Thoracic aorta (tissue), 2 donors: ENCODE measurements around the gene BHMT. TPM values are rescaled to one million over a fixed set of nuclear protein-coding genes. Genes with fewer than 3 reads are reported as not detected.

ENCODE experiments used
- ATAC-seq: fragments of 150-250 bp; one replicate; pipeline ENCODE4 v1.8.0; 2017; ENCODE audit warnings: low read depth; ENCODE audit not compliant: insufficient number of reproducible peaks, low FRiP score
- DNase-seq: peaks from one replicate; pipeline ENCODE4 v3.0.0-alpha.2; 2020; ENCODE audit warnings: low spot score
- H3K27ac ChIP-seq, 2 donors: fragments of 200-600 bp; sonication (generic); 1 replicate in 1 of 2; 2 replicates in 1 of 2; pipeline ENCODE4 v1.5.1; 2016; ENCODE audit warnings: mild to moderate bottlenecking in 2 of 2, moderate library complexity in 2 of 2
- H3K27me3 ChIP-seq: fragments of 200-600 bp; sonication (generic); replicated peaks from 2 replicates; pipeline ENCODE4 v1.6.0; 2016; ENCODE audit warnings: mild to moderate bottlenecking; ENCODE audit not compliant: insufficient read depth
- H3K36me3 ChIP-seq: fragments of 200-600 bp; sonication (generic); one replicate; pipeline ENCODE4 v1.5.1; 2016
- H3K4me1 ChIP-seq, 2 donors: fragments of 200-600 bp; sonication (generic); 1 replicate in 1 of 2; 2 replicates in 1 of 2; pipeline versions ENCODE4 v1.5.1 to v1.6.0; 2016; ENCODE audit warnings: low read depth in 2 of 2, mild to moderate bottlenecking in 1 of 2; ENCODE audit not compliant: control insufficient read depth in 1 of 2
- H3K4me3 ChIP-seq: fragments of 200-600 bp; sonication (generic); 2 replicates; pipeline ENCODE4 v1.5.1; 2016; ENCODE audit warnings: mild to moderate bottlenecking
- H3K9me3 ChIP-seq: fragments of 200-600 bp; sonication (generic); 2 replicates; pipeline ENCODE4 v1.5.1; 2016
- CTCF ChIP-seq: fragments of 200-600 bp; sonication (generic); IDR thresholded peaks from one replicate; pipeline ENCODE4 v1.5.1; 2019; ENCODE audit warnings: antibody characterized with exemption
- total RNA-seq, 2 donors: library from RNA; depleted of rRNA; stranded (reverse); fragments of >200 nt; gene quantifications; one replicate each; pipeline versions ENCODE4 v1.1.0 to v1.2.3, GENCODE V29; 2016

The BHMT gene
- total RNA-seq, 2 donors from 2014 or later = 0.41 to 2.0 TPM

GRCh38 chr5:79124607-79125006 lies 13.0 kb downstream of the BHMT start:
- Histone ChIP-seq H3K9me3 (no peaks in the 10 kb centered on the region), H3K27me3 (no peaks in the 10 kb centered on the region), H3K36me3 (no peaks in the 10 kb centered on the region), H3K27ac (no peak overlapping the region), H3K4me1 (no peaks in the 10 kb centered on the region), H3K4me3 (no peak overlapping the region)
- no peak for DNase-seq
- TF ChIP-seq CTCF = no peak
- ATAC-seq = no peak

GRCh38 chr5:79130781-79131180 lies 19.2 kb downstream of the BHMT start:
- Histone ChIP-seq H3K4me1 (peaks cover 3 to 5% of the 10 kb centered on the region in 2 donors), H3K36me3 (no peaks in the 10 kb centered on the region), H3K4me3 (no peak overlapping the region), H3K9me3 (no peaks in the 10 kb centered on the region), H3K27ac (no peak overlapping the region), H3K27me3 (no peaks in the 10 kb centered on the region)
- no peak for TF ChIP-seq CTCF
- ATAC-seq = no peak
- no peak for DNase-seq

- no peak for DNase-seq
- no peaks in the 10 kb centered on the region for H3K36me3 ChIP-seq
- peak; percentile 83 for ATAC-seq
- H3K27ac ChIP-seq = peak overlapping the region; percentile 77 to 88
- H3K27me3 ChIP-seq = no peaks in the 10 kb centered on the region
- H3K4me1 ChIP-seq = peaks cover 3 to 5% of the 10 kb centered on the region in 2 donors
- TF ChIP-seq CTCF = peak; percentile 48
- no peaks in the 10 kb centered on the region for H3K9me3 ChIP-seq
- peak overlapping the region; percentile 64 for H3K4me3 ChIP-seq
Observed at GRCh38 chr5:79133121-79133656, 21.6 kb downstream of the BHMT start.

- Histone ChIP-seq H3K4me1 (peaks cover 3 to 5% of the 10 kb centered on the region in 2 donors), H3K27me3 (no peaks in the 10 kb centered on the region), H3K9me3 (no peaks in the 10 kb centered on the region), H3K36me3 (no peaks in the 10 kb centered on the region), H3K4me3 (peak overlapping the region; percentile 64), H3K27ac (peak overlapping the region; percentile 77 to 88)
- peak; percentile 4 for DNase-seq
- peak; percentile 55 for TF ChIP-seq CTCF
- ATAC-seq = peak; percentile 72
Observed at GRCh38 chr5:79133657-79134451, 22.2 kb downstream of the BHMT start.

GRCh38 chr5:79135790-79136553 lies 24.4 kb downstream of the BHMT start:
- no peak overlapping the region for H3K27ac ChIP-seq
- H3K4me3 ChIP-seq = no peak overlapping the region
- H3K36me3 ChIP-seq = no peaks in the 10 kb centered on the region
- TF ChIP-seq CTCF = no peak
- no peaks in the 10 kb centered on the region for H3K9me3 ChIP-seq
- H3K27me3 ChIP-seq = no peaks in the 10 kb centered on the region
- DNase-seq (no peak), ATAC-seq (no peak)
- peaks cover 3 to 5% of the 10 kb centered on the region in 2 donors for H3K4me1 ChIP-seq
